ENCODE results near the gene SUSD1.

DNA sequence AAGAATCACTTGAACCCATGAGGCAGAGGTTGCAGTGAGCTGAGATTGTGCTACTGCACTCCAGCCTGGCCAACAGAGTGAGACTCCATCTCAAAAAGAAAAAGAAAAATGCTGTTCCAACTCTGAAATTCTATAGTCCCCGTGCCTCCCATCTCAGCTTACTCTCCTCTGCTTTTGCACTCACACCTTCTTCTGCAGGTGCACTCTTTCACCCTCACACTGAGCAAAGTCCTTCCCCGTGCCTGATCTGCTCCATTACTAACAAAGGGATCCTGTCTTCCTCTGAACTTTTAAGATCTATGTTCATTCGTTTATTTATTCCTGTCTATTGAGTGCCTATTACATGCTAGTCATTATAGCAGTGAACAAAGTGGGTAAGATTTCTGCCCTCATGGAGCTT lies 47.8 kb downstream of the SUSD1 start:
- TF ChIP-seq, protein P1, sequence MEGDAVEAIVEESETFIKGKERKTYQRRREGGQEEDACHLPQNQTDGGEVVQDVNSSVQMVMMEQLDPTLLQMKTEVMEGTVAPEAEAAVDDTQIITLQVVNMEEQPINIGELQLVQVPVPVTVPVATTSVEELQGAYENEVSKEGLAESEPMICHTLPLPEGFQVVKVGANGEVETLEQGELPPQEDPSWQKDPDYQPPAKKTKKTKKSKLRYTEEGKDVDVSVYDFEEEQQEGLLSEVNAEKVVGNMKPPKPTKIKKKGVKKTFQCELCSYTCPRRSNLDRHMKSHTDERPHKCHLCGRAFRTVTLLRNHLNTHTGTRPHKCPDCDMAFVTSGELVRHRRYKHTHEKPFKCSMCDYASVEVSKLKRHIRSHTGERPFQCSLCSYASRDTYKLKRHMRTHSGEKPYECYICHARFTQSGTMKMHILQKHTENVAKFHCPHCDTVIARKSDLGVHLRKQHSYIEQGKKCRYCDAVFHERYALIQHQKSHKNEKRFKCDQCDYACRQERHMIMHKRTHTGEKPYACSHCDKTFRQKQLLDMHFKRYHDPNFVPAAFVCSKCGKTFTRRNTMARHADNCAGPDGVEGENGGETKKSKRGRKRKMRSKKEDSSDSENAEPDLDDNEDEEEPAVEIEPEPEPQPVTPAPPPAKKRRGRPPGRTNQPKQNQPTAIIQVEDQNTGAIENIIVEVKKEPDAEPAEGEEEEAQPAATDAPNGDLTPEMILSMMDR (IDR thresholded peaks at IDR 0.05): no peak
- TF ChIP-seq POLR2A (IDR thresholded peaks at IDR 0.05) (no peak), EP300 (IDR thresholded peaks at IDR 0.05) (no peak)
